Cardiac fibroblast (primary cell): Measurements from ENCODE around the gene FGF6.
"Not testable (repeated sequence)": the region's sequence is repeated elsewhere in the genome, so short reads cannot be mapped to it uniquely, and the experiment has no call there.

Experiments
- DNase-seq, 2 donors: peaks; one replicate each; pipeline versions ENCODE4 v3.0.0 to v3.0.0-alpha.2; 2010; ENCODE audit warnings: low read depth in 2 of 2
- H3K4me3 ChIP-seq, 2 donors: replicated peaks in 1 of 2; 1 replicate in 1 of 2; 2 replicates in 1 of 2; pipeline ENCODE4 v1.5.1; 2011; ENCODE audit warnings: low read depth in 2 of 2, low read length in 2 of 2, mild to moderate bottlenecking in 2 of 2, moderate library complexity in 1 of 2
- CTCF ChIP-seq: IDR thresholded peaks from one replicate; pipeline ENCODE4 v1.5.1; 2011; ENCODE audit warnings: low read depth, mild to moderate bottlenecking, low read length, inconsistent platforms

FGF6 gene

DNA sequence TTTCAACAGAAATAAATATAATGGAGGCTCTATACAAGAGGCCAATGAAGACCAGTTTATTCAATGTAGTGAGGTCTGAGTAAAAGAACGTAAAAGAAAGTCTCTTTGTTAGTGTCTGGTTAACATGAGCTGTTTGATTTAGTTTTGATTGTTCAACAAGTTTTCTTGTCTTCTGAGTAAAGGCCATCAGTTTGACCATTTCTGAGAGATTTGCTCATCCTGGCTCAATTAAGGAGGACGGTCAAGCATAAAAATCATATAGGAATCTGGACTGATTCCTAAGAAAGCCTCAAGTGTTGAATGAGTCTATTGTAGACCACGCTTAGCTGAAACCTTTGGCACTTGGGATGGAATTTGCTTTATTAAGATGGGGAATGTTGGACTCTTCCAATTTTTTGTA, 33.6 kb downstream of the FGF6 start:
- no peak for DNase-seq
- TF ChIP-seq CTCF = no peak
- H3K4me3 ChIP-seq = no peak overlapping the region

DNA sequence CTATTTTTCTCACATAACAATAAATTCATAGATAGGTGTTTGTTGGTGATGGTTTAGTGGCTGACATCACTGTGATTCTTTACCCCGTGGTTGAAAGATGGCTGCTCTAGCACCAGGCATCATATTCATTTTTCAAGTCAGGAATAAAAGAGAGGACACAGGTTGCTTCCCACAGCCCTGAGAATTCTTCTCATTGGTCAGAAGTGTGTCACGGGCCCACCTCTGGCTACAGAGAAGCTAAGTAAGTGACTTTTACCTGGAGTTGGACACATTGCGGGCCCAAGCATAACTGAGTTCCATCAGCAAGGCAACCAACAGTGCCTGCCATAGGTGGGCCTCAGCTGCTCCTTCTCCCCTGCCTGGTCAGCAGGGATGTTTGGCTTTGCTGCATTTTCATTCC, 38.5 kb downstream of the FGF6 start:
- H3K4me3 ChIP-seq = no peak overlapping the region
- no peak for TF ChIP-seq CTCF
- DNase-seq = no peak

DNA sequence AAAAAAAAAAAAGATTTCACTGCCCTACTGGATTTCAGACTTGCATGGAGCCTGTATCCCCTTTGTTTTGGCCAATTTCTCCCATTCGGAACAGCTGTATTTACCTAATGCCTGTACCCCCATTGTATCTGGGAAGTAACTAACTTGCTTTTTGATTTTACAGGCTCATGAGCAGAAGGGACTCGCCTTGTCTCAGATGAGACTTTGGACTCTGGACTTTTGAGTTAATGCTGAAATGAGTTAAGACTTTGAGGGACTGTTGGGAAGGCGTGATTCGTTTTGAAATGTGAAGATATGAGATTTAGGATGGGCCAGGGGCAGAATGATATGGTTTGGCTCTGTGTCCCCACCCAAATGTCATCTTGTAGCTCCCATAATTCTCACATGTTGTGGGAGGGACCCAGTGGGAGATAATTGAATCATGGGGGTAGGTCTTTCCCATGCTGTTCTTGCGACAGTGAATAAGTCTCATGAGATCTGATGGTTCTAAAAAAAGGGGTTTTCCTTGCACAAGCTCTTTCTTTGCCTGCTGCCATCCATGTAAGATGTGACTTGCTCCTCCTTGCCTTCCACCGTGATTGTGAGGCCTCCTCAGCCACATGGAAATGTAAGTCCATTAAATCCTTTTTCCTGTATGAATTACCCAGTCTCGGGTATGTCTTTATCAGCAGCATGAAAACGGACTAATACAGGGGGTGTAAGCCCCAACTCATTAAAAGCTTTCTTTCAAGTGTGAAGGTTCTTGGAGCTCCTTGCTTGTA, 40.6 kb downstream of the FGF6 start:
- DNase-seq, H3K4me3 ChIP-seq: not testable (repeated sequence)

DNA sequence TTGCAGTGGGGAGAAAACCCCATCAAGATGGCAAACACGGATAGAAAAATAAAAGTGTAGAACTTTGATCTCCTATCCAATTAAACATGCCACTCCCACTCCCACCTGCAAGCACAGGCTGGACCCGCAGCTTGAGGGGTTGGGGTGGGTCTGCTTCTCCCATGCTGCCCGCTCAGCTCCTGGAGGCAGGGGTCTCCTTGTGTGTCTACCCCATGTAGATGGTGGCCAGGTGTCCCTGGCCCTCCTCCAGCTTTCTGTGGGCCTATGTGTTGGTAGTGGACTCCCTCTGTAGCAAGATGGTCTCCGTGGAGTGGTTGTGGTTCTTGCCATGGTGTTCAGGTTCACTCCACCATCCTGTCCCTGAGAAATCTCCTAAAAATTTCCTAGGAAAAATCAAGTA, 42.6 kb downstream of the FGF6 start:
- TF ChIP-seq CTCF = no peak
- no peak overlapping the region for H3K4me3 ChIP-seq
- no peak for DNase-seq

GRCh38 chr12:4401117-4401516, 44.5 kb downstream of the FGF6 start:
- no peak overlapping the region for H3K4me3 ChIP-seq
- TF ChIP-seq CTCF = no peak
- no peak for DNase-seq

- no peak for DNase-seq
- no peak overlapping the region for H3K4me3 ChIP-seq
- TF ChIP-seq CTCF = no peak
These were observed 49.8 kb downstream of the FGF6 start for GRCh38 chr12:4395818-4396217.

GRCh38 chr12:4393211-4393610, 52.4 kb downstream of the FGF6 start:
- DNase-seq = no peak
- no peak overlapping the region for H3K4me3 ChIP-seq
- no peak for TF ChIP-seq CTCF
